AG04450 (cell line): ENCODE measurements around the gene CDK4. TPM values are rescaled to one million over a fixed set of nuclear protein-coding genes. Genes with fewer than 3 reads are reported as not detected.

Source experiments
- CTCF ChIA-PET: fragments of 300-600, 350-600 bp; formaldehyde crosslinking; extraction: SDS; loops from one replicate; lab custom pipeline; 2022; ENCODE audit warnings: antibody characterized with exemption, inconsistent platforms; lab: Charles Lee
- POLR2A ChIA-PET: fragments of 350-600 bp; formaldehyde crosslinking; extraction: SDS; loops from one replicate; lab custom pipeline; 2021; ENCODE audit warnings: antibody characterized with exemption, inconsistent platforms; lab: Yijun Ruan, JAX
- DNase-seq: peaks from one replicate; pipeline ENCODE4 v3.0.0-alpha.2; 2011; ENCODE audit warnings: low read depth, low spot score
- H3K27ac ChIP-seq: one replicate; pipeline ENCODE4 v1.5.1; 2012; ENCODE audit warnings: low read depth, low read length, control low read depth
- H3K27me3 ChIP-seq: one replicate; pipeline ENCODE4 v1.6.0; 2012; ENCODE audit warnings: low read length; ENCODE audit not compliant: control insufficient read depth, insufficient read depth
- H3K4me3 ChIP-seq: 2 replicates; pipeline ENCODE4 v1.5.1; 2011; ENCODE audit warnings: mild to moderate bottlenecking, low read depth, low read length, control low read depth
- H3K9me3 ChIP-seq: 2 replicates; pipeline ENCODE4 v1.5.1; 2012; ENCODE audit warnings: low read length; ENCODE audit not compliant: control insufficient read depth, insufficient read depth
- polyA plus RNA-seq: library from polyadenylated mRNA; depleted of rRNA; stranded (reverse); fragments of >200 nt; gene quantifications from 2 replicates; pipeline ENCODE4 v1.2.3, GENCODE V29; 2011
- TF ChIP-seq, protein P1 (sequence below): IDR thresholded peaks from 2 replicates; pipeline ENCODE4 v1.5.1; 2011; ENCODE audit warnings: low read depth, low read length, control low read depth, inconsistent platforms

The CDK4 gene
- polyA plus RNA-seq, 1 experiment: 251 TPM

DNA sequence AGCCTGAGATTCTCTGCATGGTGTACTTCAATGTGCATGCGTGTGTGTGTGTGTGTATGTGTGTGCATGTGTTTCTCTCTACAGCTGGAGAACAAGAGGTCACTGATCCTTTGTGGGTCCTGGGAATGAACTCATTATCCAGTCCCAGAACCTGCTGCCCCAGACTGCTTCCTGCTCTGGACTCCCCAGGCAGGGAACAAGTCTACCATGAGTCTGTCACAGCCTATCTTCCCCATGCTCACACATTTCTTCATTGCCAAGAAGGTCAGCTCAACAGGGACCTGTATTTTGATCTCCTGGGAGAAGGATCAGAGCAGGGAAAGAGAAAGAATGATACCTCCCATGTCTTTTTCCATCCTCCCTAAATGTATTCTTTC, 10.7 kb downstream of the CDK4 start:
- POLR2A ChIA-PET: interaction anchor here (1.4 kb wide), 1 partner anchor 15 kb away, joined by 3 read pairs; no protein-coding TSS in a partner anchor
- TF ChIP-seq, protein P1, sequence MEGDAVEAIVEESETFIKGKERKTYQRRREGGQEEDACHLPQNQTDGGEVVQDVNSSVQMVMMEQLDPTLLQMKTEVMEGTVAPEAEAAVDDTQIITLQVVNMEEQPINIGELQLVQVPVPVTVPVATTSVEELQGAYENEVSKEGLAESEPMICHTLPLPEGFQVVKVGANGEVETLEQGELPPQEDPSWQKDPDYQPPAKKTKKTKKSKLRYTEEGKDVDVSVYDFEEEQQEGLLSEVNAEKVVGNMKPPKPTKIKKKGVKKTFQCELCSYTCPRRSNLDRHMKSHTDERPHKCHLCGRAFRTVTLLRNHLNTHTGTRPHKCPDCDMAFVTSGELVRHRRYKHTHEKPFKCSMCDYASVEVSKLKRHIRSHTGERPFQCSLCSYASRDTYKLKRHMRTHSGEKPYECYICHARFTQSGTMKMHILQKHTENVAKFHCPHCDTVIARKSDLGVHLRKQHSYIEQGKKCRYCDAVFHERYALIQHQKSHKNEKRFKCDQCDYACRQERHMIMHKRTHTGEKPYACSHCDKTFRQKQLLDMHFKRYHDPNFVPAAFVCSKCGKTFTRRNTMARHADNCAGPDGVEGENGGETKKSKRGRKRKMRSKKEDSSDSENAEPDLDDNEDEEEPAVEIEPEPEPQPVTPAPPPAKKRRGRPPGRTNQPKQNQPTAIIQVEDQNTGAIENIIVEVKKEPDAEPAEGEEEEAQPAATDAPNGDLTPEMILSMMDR: no peak
- H3K9me3 ChIP-seq: no peaks in the 10 kb centered on the region; the same call in 1 of the 2 replicates
- H3K27ac ChIP-seq: no peak overlapping the region
- CTCF ChIA-PET: interaction anchor here (1.5 to 1.7 kb wide), 3 partner anchors 15 to 157 kb away, joined by 3 to 6 read pairs (median 3); no protein-coding TSS in a partner anchor
- peaks cover 56% of the 10 kb centered on the region for H3K27me3 ChIP-seq
- no peak for DNase-seq
- no peak overlapping the region for H3K4me3 ChIP-seq

DNA sequence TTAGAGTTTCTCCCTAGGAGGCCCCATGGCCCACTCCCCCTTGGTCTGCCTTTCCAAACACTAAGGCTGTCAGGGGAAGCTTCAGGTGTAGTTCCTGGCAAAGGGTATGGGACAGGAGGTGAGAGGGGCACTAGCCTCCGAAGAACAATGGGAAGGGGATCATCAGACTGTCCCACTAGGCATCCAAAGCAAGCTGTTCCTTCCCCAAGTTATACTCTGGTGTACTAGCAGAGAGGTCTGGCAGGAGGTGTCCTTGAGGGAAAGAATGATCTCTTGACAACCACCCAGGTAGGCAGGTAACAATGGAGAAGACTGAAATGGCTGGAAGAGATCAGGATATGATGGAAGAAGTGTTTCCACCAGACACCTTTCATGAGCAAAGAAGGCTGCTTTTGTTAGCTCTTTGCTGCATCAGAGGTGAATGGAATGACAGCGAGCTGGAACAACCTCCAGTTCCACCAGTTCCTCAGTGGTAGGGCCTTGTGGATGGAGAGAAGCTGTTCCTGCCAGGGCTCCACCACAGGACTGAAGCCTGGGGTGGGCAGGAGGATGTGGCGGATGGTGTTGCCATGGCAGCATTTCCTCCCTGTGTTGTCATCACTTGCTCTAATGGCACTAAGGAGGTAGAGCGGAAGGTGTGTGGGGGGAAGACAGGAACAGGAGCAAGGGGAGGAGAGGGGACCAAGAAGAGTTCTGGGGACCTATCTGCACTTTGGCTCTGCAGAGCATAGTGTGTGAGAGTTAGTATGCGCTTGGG, 11.3 kb downstream of the CDK4 start:
- peaks cover 62% of the 10 kb centered on the region for H3K27me3 ChIP-seq
- ChIA-PET CTCF (interaction anchor here (1.5 to 1.7 kb wide), 3 partner anchors 15 to 156 kb away, joined by 3 to 6 read pairs (median 3); no protein-coding TSS in a partner anchor), POLR2A (interaction anchor here (1.4 kb wide), 1 partner anchor 15 kb away, joined by 3 read pairs; no protein-coding TSS in a partner anchor)

DNA sequence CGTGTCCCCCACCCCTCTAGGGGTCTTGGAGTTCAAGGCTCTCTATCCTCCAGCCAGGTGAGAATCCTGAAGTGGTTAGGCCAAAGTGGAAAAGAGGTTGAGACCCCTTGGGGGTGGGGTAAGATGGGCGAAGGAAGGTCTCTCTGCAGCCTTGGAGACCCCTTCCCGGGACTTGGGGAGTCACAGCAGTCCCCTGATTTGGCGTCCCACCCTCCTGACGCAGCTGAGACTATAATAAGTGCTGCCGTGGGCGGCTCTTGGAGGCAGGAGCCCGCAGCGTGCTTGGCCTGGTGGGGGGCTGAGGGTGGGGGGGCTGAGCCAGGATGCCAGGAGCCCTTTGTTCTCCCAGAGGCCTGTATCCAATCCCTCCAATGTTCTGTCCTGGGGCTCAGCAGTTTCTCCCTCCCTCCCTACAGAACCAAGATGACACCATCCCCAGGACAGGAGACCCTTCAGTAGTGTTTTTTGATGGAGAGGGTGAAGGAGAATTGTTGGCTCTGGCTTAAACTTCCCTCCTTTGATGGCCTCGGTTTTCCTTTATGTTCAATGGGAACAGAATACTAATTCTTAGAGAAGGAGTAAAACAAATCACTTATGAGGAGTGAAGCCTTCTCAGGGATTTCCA, 12.1 kb downstream of the CDK4 start:
- DNase-seq: no peak
- H3K9me3 ChIP-seq: no peaks in the 10 kb centered on the region; the same call in 1 of the 2 replicates
- no peak overlapping the region for H3K27ac ChIP-seq
- H3K4me3 ChIP-seq: no peak overlapping the region
- ChIA-PET CTCF (interaction anchor here (1.7 kb wide), 1 partner anchor 16 kb away, joined by 6 read pairs; no protein-coding TSS in a partner anchor), POLR2A (no interaction called here)
- peaks cover 70% of the 10 kb centered on the region for H3K27me3 ChIP-seq
- TF ChIP-seq, protein P1: no peak

More for the DNA sequence above, 11.3 kb downstream of the CDK4 start:
- TF ChIP-seq, protein P1: no peak
- no peak overlapping the region for H3K4me3 ChIP-seq
- DNase-seq: no peak
- no peak overlapping the region for H3K27ac ChIP-seq
- H3K9me3 ChIP-seq: no peaks in the 10 kb centered on the region; the same call in 1 of the 2 replicates

DNA sequence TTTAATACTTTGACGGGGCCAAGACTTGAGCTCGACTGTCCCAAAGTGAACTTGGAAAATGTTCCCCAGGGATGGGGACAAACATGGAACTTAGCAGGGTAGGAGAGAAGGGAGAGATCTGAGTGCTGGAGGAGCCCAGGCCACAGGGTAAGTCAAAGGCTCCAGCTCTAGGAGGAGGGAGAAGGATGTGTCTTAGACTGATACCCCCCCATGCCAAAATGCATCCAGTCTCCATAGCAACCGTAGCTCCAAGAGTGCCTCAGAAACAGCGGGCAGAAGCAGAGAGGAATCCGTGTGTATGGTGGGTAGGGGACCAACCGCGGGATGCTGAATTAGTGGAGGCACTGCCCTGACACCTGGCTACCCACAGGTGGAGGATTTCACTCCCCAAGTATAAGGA, 12.7 kb downstream of the CDK4 start:
- TF ChIP-seq, protein P1: no peak
- ChIA-PET POLR2A (interaction anchor here (0.5 kb wide), 1 partner anchor 119 kb away, joined by 7 read pairs; no protein-coding TSS in a partner anchor), CTCF (no interaction called here)

More for the DNA sequence above, 12.7 kb downstream of the CDK4 start:
- no peak for DNase-seq
- Histone ChIP-seq H3K9me3 (no peaks in the 10 kb centered on the region; the same call in 1 of the 2 replicates), H3K4me3 (no peak overlapping the region), H3K27me3 (peaks cover 76% of the 10 kb centered on the region), H3K27ac (no peak overlapping the region)
